Kidney (tissue), 14 donors: ENCODE measurements around the gene PCSK2. TPM values are rescaled to one million over a fixed set of nuclear protein-coding genes. Genes with fewer than 3 reads are reported as not detected.

Experiments used
- DNase-seq, 5 donors: peaks; one replicate each; pipeline ENCODE4 v3.0.0-alpha.2; 2013 to 2020
- FAIRE-seq: peaks from 2 replicates; lab custom pipeline; 2012; peaks lifted over from hg19 to GRCh38; lab: Jason Lieb, UNC
- H3K27ac ChIP-seq, 2 donors: one replicate each; pipeline ENCODE4 v1.7.0; 2013; ENCODE audit warnings: low read depth in 2 of 2, low read length in 2 of 2, inconsistent platforms in 1 of 2
- H3K27me3 ChIP-seq: one replicate; pipeline ENCODE4 v1.7.1; 2013; ENCODE audit warnings: low read length, inconsistent platforms; ENCODE audit not compliant: control insufficient read depth, insufficient read depth
- H3K36me3 ChIP-seq, 3 donors: one replicate each; pipeline versions ENCODE4 v1.7.0 to v1.7.1; 2013; ENCODE audit warnings: low read length in 3 of 3, control low read depth in 1 of 3, inconsistent platforms in 1 of 3; ENCODE audit not compliant: insufficient read depth in 3 of 3, control insufficient read depth in 2 of 3
- H3K4me1 ChIP-seq, 3 donors: one replicate each; pipeline versions ENCODE4 v1.7.0 to v1.7.1; 2013; ENCODE audit warnings: low read length in 3 of 3, inconsistent platforms in 1 of 3, low read depth in 1 of 3; ENCODE audit not compliant: control insufficient read depth in 2 of 3, insufficient read depth in 2 of 3
- H3K4me3 ChIP-seq, 3 donors: one replicate each; pipeline versions ENCODE4 v1.7.0 to v1.8.1; 2013; ENCODE audit warnings: low read length in 3 of 3, control low read depth in 1 of 3, inconsistent platforms in 1 of 3
- H3K9ac ChIP-seq, 3 donors: one replicate each; pipeline versions ENCODE4 v1.7.0 to v1.7.1; 2013; ENCODE audit warnings: low read length in 3 of 3, control low read depth in 1 of 3, inconsistent platforms in 1 of 3
- H3K9me3 ChIP-seq, 3 donors: one replicate each; pipeline versions ENCODE4 v1.7.0 to v1.7.1; 2013; ENCODE audit warnings: low read length in 3 of 3, control low read depth in 1 of 3, inconsistent platforms in 1 of 3; ENCODE audit not compliant: control insufficient read depth in 2 of 3, insufficient read depth in 1 of 3
- intact Hi-C: fragments of 100-400 bp; cut with DNase I; formaldehyde crosslinking; loops from one replicate; pipeline ENCODE4 v1.11.1; 2022
- polyA plus RNA-seq: library from polyadenylated mRNA; stranded (reverse); fragments of 350-450 nt; fragmentation: Illumina TruSeq; extraction: RNeasy Lipid Tissue Mini Kit (QIAGEN cat#74804); gene quantifications from one replicate; pipeline ENCODE4 v1.2.3, GENCODE V29; 2014; ENCODE audit warnings: low read depth, low replicate concordance; ENCODE audit not compliant: insufficient read depth
- total RNA-seq: library from RNA; stranded (reverse); fragmentation: NEBNext Ultra II Directional; extraction: Animal tissue kit (Norgen Biotek cat#: 25700); gene quantifications from one replicate; pipeline ENCODE4 v1.2.1, GENCODE V29; 2021
- TF ChIP-seq, protein P1 (sequence below): IDR thresholded peaks from 3 replicates; pipeline ENCODE4 v1.5.1; 2012; ENCODE audit warnings: mild to moderate bottlenecking, moderate library complexity, borderline replicate concordance; ENCODE audit not compliant: insufficient read depth; ENCODE audit errors: extremely low read depth
- donor health status: control.
- donor health status: control.
- donor health status: control.
- donor health status: control.
- donor health status: control.
- donor health status: DM: yes; HTN: yes; CAD: no.
- donor health status: Normal renal cell carcinoma (clear cell type).

PCSK2 gene
- total and polyA plus RNA-seq, 2 donors from 2014 or later, result 0.22 to 0.54 TPM

DNA sequence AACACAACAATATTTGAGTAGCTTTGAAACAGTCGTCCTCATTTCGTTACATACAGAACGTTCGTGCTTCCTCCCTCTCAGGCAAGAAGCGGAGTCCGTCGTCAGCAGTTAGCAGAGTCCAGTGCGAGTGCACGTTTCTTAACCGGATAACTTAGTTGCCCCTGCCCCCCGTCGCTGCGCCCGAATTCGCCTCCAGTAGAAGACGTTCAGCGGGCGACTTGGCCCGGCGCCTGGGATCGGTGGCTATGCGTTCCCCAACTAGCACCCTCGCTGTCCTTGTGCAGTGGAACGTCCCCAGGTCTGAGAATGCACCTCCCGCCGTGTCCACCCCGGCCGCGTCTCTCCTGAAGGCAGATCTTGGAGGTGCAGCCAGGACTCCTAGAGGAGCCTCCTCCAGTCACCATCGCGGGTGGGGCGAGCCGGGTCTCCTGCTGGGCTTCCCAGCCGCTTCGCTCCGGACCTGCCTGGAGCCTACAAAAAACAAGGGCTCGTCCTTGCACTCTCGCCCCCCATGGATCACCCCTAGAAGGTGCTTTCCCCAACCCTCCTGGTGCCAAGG, 910 bp upstream of the PCSK2 start:
- intact Hi-C loops, result no loop called here
- peak; percentile 11 to 67 (median 17) for DNase-seq
- H3K4me3 ChIP-seq, result peak overlapping the region in 1 of 3 donors; percentile 36
- H3K9ac ChIP-seq, result no peak overlapping the region
- H3K36me3 ChIP-seq, result no peaks in the 10 kb centered on the region
- peaks cover 22% of the 10 kb centered on the region for H3K27me3 ChIP-seq
- no peaks in the 10 kb centered on the region for H3K4me1 ChIP-seq
- peaks cover 0 to 2% (median 0%) of the 10 kb centered on the region in 3 donors for H3K9me3 ChIP-seq
- no peak for FAIRE-seq
- no peak overlapping the region for H3K27ac ChIP-seq
- TF ChIP-seq, protein P1, sequence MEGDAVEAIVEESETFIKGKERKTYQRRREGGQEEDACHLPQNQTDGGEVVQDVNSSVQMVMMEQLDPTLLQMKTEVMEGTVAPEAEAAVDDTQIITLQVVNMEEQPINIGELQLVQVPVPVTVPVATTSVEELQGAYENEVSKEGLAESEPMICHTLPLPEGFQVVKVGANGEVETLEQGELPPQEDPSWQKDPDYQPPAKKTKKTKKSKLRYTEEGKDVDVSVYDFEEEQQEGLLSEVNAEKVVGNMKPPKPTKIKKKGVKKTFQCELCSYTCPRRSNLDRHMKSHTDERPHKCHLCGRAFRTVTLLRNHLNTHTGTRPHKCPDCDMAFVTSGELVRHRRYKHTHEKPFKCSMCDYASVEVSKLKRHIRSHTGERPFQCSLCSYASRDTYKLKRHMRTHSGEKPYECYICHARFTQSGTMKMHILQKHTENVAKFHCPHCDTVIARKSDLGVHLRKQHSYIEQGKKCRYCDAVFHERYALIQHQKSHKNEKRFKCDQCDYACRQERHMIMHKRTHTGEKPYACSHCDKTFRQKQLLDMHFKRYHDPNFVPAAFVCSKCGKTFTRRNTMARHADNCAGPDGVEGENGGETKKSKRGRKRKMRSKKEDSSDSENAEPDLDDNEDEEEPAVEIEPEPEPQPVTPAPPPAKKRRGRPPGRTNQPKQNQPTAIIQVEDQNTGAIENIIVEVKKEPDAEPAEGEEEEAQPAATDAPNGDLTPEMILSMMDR, result no peak

DNA sequence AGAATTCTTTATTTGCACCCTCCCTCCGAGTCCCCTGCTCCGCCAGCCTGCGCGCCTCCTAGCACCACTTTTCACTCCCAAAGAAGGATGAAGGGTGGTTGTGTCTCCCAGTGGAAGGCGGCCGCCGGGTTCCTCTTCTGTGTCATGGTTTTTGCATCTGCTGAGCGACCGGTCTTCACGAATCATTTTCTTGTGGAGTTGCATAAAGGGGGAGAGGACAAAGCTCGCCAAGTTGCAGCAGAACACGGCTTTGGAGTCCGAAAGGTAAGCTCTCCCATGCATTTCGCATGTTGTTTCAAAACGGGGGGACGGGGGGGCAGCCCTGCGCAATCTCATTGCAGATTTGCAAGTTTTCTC, 357 bp downstream of the PCSK2 start:
- Histone ChIP-seq H3K27ac (no peak overlapping the region), H3K4me3 (no peak overlapping the region), H3K4me1 (no peaks in the 10 kb centered on the region), H3K9ac (no peak overlapping the region), H3K9me3 (peaks cover 0 to 2% (median 0%) of the 10 kb centered on the region in 3 donors), H3K27me3 (peaks cover 22% of the 10 kb centered on the region), H3K36me3 (no peaks in the 10 kb centered on the region)
- intact Hi-C loops, result no loop called here
- TF ChIP-seq, protein P1, result no peak
- no peak for FAIRE-seq
- DNase-seq, result peak in 2 of 5 donors; percentile 11 to 49

DNA sequence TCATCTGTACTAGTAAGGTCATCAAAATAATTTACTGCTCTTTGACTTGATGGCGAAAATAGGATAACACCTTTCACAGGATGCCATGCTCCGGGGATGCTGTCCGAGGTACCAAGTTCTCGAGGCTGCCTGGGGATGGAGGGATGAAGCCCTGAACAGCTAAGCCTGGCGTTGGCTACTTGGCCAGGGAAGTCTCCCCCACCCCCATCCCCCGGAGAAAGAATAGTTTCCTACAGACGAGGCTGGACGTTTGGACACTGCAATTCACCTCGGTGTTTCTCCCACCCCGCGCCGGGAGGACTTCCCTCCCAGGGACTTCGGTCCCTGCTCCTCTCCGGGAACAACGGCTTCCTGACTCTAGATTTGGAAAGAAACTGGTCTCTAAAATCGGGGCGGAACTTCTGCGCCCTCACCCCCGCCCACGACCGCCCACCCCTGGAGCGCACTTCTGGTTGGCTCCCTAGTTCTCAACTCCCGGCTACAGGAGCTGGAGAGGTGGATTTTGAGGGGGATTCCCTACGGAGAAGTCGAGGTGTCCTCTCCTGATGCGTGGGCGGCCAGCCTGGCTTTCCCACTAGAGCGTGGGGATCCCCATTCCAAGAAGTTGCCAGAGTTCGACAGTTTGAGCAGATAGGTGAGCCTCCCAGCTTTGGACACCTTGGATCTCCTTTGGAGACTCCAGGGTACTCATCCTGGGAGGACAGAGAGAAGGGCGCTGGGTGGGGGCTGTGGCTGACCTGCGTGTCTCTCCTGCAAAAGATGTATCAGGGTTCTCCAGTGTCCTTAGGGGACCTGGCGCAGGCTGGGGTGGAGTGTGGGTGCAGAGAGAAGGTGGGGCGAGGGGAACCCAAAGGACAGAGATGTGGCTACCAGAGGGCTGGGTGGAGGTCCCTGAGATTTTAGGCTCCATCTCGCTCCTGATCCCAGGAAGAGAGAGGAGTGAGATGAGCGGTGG, 1.1 kb downstream of the PCSK2 start:
- Histone ChIP-seq H3K27me3 (peaks cover 22% of the 10 kb centered on the region), H3K36me3 (no peaks in the 10 kb centered on the region), H3K9me3 (peaks cover 0 to 2% (median 0%) of the 10 kb centered on the region in 3 donors), H3K4me3 (no peak overlapping the region), H3K9ac (no peak overlapping the region), H3K27ac (no peak overlapping the region), H3K4me1 (no peaks in the 10 kb centered on the region)
- TF ChIP-seq, protein P1, result no peak
- intact Hi-C loops, result no loop called here
- FAIRE-seq (no peak), DNase-seq (peak; percentile 36 to 81 (median 71))
